Measurements from ENCODE around the gene VAT1L.

GRCh38 chr16:77890075-77890474 is 101.7 kb downstream of the VAT1L start:
- TF ChIP-seq CTCF (IDR thresholded peaks at IDR 0.05 in 8 of 11, conservative IDR thresholded peaks at IDR 0.05 in 3 of 11) (no peak), POLR2A (IDR thresholded peaks at IDR 0.05) (no peak), POLR2AphosphoS5 (IDR thresholded peaks at IDR 0.05) (no peak)

Measured in spleen (tissue), 7 donors.